CD4-positive, alpha-beta T cell treated with Interleukin-2 at 100 ng/mL for 4 hours (primary cell): ENCODE data around the gene HCFC1.

ENCODE experiments used
- DNase-seq: peaks from one replicate; pipeline ENCODE4 v3.0.0-alpha.2; 2020; ENCODE audit warnings: low spot score

The HCFC1 gene

DNA sequence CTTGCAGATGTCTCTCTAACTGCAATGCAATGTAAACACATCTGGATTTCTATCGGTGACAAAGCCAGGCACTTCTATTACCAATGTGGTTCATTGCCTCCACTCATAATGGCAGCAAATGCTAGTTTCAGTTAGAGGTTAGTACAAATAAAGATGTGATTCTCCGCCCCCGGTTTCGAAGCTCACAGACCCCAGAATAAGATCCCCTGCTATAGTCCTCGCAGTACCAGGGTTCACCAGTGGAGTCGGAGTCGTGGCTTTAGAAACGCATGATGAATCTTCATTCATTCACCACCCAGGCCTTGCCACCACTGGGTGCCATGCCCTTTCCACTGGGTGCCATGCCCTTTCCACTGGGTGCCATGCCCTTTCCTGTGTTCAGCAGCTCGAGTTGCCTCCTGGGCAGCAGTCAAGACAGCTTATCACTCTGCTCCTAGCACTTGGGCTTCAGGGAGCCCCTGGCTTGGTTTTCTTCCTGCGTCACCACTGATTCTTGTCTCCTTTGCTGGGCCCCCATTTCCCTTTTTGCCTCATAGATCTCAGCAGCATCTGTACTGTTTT is 33.3 kb downstream of the HCFC1 start:
- DNase-seq, result no peak

DNA sequence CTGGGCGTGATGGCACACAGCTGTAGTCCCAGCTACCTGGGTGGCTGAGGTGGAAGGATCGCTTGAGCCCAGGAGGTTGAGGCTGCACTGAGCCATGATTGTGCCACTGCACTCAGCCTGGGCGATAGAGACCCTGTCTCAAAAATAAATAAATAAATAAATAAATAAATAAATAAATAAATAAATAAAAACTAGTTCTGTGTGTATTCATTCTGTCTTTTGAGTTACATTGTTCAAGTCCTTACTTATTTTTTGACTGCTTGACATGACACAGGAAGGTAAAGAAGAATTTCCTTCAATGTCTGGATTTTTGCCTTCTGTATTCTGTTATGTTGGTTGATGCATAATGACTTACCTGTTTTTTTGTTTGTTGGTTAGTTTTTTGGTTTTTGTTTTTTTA is 34.6 kb downstream of the HCFC1 start:
- DNase-seq, result no peak

DNA sequence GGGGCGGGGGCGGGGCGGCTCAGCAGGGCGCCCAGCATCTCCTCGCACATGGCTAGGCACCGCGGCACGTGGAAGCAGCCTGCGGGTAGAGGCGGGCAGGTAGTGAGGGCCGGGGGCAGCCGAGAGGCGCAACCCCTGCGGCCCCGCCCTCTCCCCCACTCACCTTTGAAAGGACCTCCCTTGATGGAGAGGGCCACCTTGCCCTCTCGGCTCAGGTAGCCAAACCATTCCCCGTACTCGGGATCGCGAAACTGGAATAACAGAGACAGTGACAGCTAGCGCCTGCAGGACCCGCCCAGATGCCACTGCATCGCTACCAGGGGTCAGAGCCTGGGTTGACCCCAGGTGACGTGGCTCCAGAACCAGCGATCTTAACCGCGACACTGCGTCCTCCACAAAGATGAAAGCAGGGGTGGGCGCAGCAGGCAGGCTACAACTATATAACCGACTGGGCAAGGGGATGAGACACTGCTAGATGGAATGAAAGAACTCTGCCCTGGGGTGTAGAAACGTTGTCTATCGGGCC is 36.2 kb downstream of the HCFC1 start:
- no peak for DNase-seq

DNA sequence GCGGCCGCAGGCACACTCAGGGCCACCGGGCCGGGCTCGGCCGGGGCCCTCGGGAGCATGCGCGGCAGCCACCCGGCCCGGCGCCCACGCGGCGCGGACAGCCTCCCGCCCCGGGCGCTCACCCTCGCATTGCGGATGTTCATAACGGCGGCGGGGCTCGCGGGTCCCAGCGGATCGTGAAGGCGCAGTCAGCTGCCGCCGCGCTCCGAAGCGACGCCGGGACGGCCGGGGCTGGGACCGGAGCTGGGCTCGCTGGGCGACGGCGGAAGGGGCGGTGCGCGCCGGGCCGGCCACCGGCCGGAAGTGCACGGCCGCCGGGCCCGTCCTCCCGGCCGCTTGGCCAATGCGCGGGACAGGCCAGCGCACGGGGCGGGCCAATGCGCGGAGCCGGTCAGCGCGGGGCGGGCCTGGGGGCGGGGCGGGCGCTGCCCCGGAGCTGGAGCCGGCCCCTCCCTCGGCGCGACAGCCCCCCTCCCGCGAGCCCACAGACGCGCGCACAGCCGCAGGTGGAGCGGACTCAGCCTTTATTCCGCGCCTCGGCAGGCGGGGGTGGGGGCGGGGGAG is 36.8 kb downstream of the HCFC1 start, which contains the start of gene NAA10:
Gene NAA10 (minus strand): TSS at position 276 of the 564 bp plus-strand sequence. CDS start 133 bp downstream, at position 143.
- DNase-seq, result peak; percentile 61

DNA sequence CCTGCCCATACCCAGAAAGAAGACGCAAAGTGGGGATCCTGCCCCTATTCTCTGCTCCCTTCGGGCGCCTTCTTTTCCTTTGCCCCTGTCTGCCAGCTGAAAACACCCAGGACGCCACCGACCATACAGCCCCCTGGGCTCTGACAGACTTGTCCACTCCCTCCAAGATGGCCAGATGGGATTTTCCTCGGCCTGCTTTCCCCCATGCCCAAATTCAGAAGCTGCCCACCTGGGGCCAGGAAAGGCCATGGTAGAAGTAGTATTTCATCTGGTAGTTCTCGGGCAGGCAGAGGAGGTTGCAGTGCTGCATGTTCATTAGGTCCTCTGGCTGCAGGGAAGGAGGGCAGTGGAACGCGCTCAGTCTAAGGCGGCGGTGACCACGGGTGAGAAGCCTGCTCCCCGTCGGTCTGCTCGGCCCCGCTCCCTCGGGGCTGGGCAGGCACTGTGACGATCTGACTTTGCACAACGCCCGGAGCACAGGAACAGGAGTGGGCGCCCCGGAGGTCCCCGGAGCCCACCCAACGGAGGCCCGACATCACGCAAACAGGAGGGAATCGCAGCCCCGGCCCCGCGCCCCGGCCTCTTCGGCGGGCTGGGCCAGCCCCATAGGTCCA is 37.4 kb downstream of the HCFC1 start:
- DNase-seq, result no peak

DNA sequence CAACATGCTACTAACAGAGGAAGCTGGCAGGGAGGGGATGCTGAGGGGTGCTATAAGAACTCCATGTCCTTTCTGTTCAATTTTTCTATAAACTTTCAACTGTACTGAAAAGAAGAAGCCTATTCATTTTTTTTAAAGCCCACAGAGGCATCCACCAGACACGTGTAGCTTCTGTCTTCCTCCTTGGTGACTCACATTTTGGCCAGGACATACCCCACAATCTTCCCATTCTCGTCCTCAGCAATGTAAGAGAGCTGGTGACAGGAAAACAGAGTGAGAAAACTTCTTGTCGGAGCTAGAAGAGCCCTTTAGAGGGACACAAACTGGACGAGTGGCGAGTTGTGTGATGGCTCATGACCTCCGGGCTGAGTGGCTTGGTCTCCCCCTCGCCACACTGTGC is 37.9 kb downstream of the HCFC1 start:
- DNase-seq, result no peak

DNA sequence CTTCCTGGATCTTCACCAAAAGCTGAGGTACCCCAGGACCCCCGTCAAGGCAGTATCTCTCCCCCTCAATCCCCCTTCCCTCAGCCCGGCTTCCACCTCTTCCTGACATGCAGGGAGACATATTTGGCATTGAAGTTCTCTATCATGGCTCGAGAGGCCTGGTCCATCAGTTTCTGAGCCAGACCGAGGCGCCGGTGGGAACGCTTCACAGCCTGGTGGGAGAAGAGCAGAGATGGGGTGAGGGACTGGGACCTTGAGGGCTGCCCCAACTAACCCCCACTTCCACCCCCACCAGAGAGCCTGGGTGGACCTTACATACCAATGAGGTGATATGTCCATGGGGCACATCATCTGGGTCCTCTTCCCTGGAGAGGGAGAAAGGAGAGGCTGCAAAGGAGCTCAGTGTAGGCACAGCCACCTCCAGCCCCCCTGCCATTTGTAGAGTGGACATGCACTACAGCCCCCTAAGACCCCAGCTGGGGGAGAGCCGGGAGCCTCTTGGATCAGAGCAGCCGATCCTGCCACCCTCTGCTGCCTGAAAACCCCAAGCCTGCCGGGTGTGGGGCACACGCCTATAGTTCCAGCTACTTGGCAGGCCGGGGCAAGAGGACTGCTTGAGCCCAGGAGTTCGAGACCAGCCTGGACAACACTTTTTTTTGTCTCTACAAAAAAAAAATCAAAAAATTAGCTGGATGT is 39.2 kb downstream of the HCFC1 start:
- no peak for DNase-seq

DNA sequence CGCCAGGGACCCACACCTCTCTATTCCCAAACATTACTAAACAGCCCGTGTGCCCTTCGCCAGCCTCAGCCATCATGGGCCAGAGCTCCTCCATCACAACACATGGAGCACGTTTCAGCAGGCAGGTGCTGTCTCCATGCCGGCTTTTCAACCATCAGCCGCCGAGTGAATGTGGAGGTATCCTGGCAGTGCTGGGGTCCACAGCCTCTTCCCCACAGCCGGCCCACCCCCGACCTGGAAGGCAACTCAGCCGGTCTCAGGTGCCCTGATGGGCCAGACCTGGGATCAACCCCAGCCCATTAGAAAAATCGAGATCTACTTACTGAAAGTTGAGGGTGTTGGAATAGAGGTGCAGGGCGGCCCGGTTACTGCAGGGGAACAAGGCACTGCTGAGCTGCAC is 39.9 kb downstream of the HCFC1 start:
- DNase-seq, result no peak

DNA sequence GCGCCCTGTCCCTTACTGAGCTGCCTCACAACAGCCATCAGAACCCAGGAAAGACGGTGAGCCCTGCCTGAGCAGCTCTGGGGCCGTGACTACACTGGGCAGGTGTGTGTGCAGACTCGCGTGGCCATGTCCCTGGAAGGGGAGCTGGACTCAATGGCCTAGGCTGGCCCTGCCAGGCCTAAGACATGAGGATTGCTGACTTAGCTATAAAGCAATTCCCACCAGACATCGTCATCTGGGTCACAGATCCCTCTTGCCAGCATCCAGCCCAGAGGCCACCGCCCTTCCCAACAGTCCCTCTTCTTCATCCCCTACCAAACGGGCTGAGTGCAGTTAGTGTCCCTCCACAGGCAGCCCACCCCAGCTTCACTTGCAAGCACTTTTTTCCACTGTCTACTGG is 40.5 kb downstream of the HCFC1 start:
- DNase-seq, result no peak

DNA sequence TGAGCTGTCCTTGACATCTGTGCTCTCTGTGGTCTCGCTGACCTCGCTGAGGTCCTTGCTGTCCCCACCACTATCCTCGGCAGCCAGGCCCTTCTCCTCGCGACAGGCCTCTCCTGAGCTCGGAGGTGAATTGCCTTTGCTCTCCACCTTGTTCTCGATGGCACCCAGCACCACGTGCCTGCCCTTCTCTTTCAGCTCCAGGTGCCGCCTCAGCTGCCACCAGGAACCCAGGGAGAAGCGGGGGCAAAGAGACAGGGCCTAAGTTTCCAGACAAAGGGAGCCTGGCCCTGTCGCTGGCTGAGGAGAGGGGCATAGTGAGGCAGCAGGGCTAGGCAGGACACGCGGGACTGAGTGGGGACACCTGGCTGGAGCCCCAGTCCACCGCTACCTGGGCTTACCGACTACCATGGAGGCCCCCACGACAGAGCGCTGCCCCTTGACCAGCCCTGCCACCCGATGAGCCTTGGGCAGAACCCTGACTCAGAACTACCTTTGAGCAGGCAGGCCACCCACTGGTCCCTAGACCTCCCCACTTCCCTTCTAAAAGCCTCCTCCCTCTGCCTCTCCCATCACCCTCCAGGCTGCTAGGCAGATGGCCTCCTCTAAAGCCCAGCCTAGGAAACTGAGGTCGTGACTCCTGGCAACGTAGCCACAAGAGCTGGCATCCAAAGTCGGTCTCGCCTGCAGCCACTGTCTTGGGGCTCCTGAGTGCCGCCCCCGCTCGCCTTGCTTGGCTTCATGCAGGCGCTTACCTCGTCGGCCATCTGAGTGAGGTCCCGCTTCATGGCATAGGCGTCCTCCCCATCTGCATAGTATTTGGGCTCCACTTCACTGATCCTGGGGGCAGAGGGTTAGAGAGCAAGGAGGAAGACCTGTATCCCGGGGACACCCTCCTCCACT is 41.4 kb downstream of the HCFC1 start:
- no peak for DNase-seq

DNA sequence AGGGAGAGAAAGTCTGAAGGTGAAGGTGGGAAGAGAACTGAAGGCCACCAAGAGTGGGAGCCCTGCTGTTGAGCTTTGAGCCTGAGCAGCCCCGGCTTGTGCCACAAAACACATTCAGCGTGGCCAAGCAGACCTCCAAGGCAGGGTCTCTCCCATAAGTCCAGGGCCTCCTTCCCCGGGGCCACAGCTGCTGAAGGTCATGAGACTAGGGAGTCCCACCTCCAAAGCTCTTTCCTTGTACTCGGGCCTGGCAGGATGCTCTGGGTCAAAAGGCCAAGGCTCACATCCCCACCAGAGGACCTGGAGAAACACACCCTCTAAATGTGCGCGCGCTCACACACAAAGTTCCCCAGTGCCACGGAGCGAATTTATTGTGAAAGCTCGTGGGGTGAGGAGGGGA is 42.0 kb downstream of the HCFC1 start:
- no peak for DNase-seq

DNA sequence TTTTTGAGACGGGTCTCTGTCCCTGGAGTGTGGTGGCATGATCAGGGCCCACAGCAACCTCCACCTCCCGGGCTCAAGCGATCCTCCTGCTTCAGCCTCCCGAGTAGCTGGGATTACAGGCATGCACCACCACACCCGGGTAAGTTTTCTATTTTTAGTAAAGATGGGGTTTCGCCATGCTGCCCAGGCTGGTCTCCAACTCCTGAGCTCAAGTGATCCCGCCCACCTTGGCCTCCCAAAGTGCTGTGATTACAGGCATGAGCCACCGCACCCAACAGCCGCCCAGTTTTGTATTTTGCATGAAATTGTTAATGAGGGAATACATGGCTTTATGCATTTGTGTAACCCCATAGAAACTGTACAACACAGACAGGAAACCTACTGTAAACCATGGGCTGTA is 42.8 kb downstream of the HCFC1 start:
- DNase-seq, result no peak

DNA sequence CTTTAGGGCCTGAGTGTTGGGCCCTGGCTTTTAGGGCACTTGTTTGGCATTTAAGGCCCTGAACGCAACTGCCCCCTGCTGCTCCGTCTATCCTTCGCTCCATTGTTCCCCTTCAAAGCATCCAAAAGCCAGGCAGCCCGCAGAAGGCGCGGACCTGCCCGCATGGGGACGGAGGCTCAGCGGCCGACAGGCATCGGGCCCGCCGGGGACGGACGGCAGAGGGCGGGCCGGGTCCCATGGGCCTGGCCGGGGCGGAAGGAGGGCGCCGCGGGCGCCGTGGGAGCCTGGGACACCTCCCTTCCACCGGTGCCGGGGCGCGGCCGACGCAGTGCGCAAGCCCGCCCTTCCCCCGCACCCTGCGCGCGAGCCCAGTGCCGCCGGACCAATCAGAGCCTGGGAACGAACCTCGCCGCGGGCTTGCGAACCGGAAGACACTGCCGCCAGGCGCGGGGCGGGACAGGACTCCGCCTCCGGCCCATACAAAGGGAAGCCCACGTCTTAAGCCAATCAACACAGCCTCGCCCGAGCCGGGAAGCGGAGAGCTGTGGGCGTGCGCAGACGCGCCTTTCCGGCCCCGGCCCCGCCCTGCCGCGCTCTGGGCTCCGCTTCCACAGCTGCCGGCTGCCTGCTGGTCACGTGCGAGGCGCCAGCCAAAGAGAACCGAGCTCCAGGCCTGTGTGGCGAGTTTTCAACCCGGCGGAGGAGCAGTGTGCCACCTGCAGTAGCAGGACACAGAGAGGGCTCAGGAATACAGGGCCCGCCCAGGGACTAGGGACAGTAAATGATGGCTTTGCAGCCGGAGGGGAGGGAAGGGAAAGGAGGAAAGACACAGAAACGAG is 43.5 kb downstream of the HCFC1 start:
- DNase-seq, result peak; percentile 95

DNA sequence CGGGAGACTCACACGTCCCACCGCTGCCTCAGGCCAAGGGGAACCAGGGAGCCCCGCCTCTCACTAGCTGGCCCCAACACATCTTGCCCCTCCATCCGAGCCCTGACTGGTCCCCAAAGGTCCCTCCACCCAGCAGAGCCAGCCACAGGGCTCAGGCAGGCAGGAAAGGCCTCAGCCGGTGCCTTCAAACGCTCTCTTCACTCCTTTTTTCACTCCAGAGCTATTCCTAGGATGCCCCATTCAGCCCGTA is 44.0 kb downstream of the HCFC1 start:
- DNase-seq, result no peak

DNA sequence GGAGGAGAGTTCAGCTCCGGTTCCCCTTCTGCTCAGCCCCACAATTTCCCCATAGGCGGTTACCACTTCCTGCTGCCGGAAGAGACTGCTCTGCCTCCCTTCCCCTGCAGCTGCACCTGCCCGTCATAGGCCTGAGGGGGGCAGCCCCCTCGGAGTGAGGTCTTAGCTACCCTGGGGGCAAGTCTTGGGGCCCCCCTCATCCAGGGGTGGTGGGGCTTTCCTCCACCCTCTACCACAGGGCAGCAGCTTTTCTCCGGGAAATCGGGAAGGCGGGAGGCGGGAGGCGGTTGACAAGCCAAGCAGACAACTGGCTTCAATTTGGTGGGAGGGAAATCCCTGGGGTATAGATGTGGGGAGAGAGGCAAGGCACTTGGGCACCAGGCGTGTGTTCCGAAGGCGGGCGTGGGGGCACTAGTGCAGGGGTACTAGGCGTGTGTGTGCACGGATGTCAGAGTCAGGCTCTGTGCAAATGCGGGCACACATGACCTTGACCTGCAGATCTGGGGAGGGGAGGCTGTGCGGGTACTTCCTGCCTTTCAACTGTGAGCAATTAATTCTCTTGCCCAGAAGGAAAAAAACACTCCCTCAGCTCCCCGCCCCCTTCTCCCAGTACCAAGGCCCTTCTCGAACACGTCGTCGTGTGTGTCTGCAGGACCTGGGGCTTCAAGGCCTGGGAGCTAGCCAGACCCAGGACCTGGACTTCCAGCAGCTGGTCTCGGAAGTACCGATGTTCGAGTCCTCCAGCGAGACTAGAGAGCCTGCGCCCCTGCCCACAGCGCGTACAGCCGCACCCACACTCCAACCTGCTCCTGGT is 44.6 kb downstream of the HCFC1 start:
- DNase-seq, result peak; percentile 76

DNA sequence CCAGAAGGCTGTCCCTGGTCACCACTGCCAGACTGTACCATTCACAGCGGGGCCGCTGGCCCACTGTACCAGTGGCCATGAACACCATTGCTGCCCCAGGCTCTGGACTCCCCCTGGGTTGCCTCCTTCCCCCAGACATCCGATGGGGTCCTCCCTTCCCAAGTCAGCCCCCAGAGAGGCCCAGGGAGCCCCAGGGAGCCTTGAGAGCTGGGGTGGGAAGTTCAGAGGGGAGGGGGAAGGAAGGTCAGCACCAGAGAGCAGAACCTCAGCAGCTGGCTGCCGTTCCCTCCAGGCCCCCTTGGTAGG is 45.1 kb downstream of the HCFC1 start:
- no peak for DNase-seq

DNA sequence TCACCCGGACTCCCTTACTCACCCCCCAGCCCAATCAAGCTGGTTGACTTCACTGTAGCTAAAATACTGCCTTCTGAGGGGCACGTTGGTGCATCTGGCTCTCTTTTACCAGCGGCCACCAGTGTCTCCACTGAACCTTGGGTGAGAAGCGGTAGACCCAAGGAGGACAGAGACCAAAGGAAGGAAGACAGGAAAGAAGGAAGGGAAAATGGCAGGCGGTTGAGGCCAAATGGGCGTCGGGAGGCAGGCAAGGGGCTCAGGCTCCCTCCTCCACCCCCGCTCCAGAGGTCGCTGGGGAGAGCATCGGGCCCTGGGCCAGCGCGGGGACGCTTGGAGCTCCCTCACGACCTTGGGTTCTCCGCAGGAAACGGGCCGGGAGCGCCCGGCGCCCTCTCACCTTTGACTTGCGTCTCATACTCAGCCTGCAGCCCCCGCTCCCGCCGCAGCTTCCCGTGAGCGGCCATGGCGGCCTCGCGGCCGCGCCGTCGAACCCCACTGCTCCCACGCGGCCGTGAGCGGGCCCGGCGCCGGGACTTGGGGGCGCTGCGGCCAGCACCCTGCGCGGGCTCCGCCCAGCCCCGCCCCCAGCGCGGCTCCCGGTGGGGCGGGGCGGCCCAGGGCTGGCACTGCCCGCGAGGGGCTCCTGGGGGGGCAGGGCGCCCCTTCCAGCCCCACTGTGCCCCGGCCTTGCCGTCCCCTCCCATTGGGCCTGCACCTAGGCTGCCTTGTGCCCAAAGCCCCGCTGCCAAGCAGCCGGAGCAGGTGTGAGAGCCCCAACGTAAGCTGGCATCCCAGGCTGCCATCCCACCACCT is 45.7 kb downstream of the HCFC1 start, which contains the start of gene ARHGAP4:
Gene ARHGAP4 (minus strand): TSS at position 526 of the 813 bp plus-strand sequence. CDS start 62 bp downstream, at position 464.
- DNase-seq, result peak; percentile 23

DNA sequence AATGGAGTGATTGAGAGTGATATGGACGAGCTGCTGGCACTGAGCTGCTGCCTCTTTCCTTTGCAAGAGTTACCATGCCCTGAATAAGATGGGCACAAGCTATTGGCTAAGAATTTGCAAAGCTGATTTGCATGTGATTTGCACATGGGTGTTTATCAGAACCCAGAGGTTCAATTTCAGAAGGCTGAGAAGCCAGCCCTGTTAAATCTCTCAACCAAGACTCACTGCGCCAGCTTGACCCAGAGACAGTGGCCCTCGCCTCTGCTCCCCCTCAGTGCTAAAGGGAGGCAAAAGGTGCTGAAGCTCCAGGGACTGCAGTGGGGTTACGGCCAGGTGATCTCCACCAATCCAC is 46.3 kb downstream of the HCFC1 start:
- peak; percentile 20 for DNase-seq

DNA sequence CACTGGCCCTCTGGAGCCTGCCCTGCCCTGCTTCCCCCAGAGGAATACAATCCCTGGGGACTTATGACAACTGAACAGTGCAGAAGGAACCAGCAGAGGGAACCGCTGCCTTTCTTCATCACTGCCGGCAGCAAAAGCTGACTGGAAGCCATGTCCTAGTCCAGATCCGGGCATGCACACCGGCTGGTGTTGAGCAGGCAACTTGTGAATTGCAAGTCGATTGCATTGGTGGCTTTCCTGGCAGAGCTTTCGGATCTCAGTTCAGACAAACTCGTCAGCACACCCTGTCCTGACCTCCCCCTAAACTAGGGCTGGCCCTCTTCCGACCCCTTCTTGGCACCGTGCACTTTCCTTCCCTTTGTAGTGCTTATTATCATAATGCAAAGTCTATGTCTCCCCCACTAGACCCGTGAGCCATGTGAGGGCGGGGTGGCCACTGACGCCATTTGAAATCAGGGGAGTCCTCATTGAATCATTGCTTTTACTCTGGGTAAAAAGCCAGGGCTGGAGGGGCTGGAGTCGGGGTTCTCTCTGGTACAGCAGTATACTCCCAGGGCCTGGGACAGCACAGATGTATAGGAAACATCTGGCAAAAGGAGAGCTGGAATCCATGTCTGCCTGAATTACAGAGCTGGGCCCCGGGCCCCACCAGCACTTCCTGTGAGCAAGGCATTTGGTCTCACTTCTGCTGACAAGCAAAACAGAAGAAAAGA is 47.3 kb downstream of the HCFC1 start:
- peak; percentile 44 for DNase-seq
